ENCODE data around the gene C6orf62. TPM values are rescaled to one million over a fixed set of nuclear protein-coding genes. Genes with fewer than 3 reads are reported as not detected.
A peak's percentile ranks its signal among the peaks of the same experiment; 100 is the strongest.
"Not testable (repeated sequence)": the region's sequence is repeated elsewhere in the genome, so short reads cannot be mapped to it uniquely, and the experiment has no call there.

Gene C6orf62
- total and polyA plus RNA-seq, 8 donors, result 29.5 to 87.1 (median 39.1) TPM

DNA sequence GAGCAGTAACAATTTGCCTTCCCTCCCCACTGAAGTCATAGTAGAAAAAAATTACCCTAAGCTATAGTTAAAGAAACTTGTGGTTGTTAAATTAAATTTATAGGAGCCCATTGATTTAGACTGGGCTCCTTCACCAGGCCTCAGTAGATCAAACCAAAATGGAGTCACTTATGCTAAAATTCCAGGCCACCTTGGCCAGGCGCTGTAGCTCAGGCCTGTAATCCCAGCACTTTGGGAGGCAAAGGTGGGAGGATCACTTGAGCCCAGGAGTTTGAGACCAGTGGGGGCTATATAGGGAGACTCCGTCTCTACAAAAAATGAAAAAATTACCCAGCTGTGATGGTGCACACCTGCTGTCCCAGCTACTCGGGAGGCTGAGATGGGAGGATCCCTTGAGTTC, 40.8 kb upstream of the C6orf62 start:
- Histone ChIP-seq H3K4me3 (no peak overlapping the region), H3K27me3 (no peaks in the 10 kb centered on the region), H3K4me1 (peaks cover 6 to 21% (median 13%) of the 10 kb centered on the region in 4 donors), H3K27ac (no peak overlapping the region), H3K36me3 (no peaks in the 10 kb centered on the region), H3K9me3 (no peaks in the 10 kb centered on the region)
- DNase-seq, result no peak
- TF ChIP-seq EP300 (IDR thresholded peaks at IDR 0.05) (no peak), POLR2AphosphoS5 (IDR thresholded peaks at IDR 0.05) (no peak), POLR2A (IDR thresholded peaks at IDR 0.05) (no peak)
- TF ChIP-seq, protein P1, sequence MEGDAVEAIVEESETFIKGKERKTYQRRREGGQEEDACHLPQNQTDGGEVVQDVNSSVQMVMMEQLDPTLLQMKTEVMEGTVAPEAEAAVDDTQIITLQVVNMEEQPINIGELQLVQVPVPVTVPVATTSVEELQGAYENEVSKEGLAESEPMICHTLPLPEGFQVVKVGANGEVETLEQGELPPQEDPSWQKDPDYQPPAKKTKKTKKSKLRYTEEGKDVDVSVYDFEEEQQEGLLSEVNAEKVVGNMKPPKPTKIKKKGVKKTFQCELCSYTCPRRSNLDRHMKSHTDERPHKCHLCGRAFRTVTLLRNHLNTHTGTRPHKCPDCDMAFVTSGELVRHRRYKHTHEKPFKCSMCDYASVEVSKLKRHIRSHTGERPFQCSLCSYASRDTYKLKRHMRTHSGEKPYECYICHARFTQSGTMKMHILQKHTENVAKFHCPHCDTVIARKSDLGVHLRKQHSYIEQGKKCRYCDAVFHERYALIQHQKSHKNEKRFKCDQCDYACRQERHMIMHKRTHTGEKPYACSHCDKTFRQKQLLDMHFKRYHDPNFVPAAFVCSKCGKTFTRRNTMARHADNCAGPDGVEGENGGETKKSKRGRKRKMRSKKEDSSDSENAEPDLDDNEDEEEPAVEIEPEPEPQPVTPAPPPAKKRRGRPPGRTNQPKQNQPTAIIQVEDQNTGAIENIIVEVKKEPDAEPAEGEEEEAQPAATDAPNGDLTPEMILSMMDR (IDR thresholded peaks at IDR 0.05), result no peak
- WGBS, 5 donors, result 85 to 95% (median 88%) methylated on average over 3 of the region's 3 CpGs
- intact Hi-C loops (cut with DNase I; ENCODE audit: low total_unique reads), result no loop called here

DNA sequence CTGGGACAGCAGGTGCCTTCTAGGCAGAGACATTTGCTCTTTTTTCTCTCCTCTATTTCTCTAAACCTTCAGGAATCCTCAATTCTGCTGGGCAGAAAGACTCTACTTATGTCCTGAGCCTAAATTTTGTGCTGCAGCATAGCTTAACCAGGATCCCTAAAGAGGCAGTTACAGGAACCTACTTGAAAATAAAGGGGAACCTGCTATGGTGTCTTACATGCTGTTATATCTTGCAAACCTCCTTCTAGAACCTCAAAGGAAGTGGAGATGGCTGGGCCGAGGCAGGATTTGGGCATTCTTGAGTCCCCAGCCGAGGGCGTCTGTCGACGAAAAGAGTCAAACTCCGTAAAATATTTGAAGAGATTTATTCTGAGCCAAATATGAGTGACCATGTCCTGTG, 38.7 kb upstream of the C6orf62 start:
- H3K9me3 ChIP-seq, result no peaks in the 10 kb centered on the region
- H3K36me3 ChIP-seq, result no peaks in the 10 kb centered on the region
- H3K27me3 ChIP-seq, result no peaks in the 10 kb centered on the region
- H3K4me1 ChIP-seq, result peaks cover 0 to 13% (median 8%) of the 10 kb centered on the region in 4 donors
- intact Hi-C loops (cut with DNase I; ENCODE audit: low total_unique reads), result no loop called here
- no peak overlapping the region for H3K27ac ChIP-seq
- 85 to 95% (median 93%) methylated on average over 6 of the region's 6 CpGs for WGBS, 5 donors
- TF ChIP-seq POLR2A (IDR thresholded peaks at IDR 0.05) (no peak), EP300 (IDR thresholded peaks at IDR 0.05) (no peak), POLR2AphosphoS5 (IDR thresholded peaks at IDR 0.05) (no peak)
- TF ChIP-seq, protein P1 (IDR thresholded peaks at IDR 0.05), result no peak
- no peak overlapping the region for H3K4me3 ChIP-seq
- DNase-seq, result no peak

DNA sequence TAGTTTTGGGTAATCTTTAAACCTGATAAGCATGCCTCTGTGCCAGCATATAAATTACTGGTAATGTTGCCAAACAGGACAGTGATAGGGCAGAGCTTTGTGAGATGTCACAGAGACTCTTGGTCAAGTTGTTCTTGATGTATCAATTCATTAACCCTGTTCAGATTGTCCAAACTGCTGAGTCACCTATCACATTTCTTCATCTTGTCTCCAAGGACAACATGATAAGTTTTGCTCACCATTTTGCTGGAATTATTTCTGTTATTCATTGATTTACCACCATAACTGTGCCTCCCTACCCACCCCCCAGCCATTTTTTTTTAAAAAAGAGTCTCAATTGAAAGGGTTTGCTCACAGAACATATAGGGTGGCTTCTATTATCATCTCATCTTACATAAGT, 36.3 kb upstream of the C6orf62 start:
- H3K27me3 ChIP-seq, result no peaks in the 10 kb centered on the region
- DNase-seq, result no peak
- intact Hi-C loops (cut with DNase I; ENCODE audit: low total_unique reads), result no loop called here
- no peak overlapping the region for H3K27ac ChIP-seq
- H3K9me3 ChIP-seq, result no peaks in the 10 kb centered on the region
- no peak overlapping the region for H3K4me3 ChIP-seq
- H3K36me3 ChIP-seq, result no peaks in the 10 kb centered on the region
- TF ChIP-seq POLR2AphosphoS5 (IDR thresholded peaks at IDR 0.05) (no peak), EP300 (IDR thresholded peaks at IDR 0.05) (no peak), POLR2A (IDR thresholded peaks at IDR 0.05) (no peak)
- TF ChIP-seq, protein P1 (IDR thresholded peaks at IDR 0.05), result no peak
- peaks cover 0 to 6% (median 2%) of the 10 kb centered on the region in 4 donors for H3K4me1 ChIP-seq

GRCh38 chr6:24754378-24754777, 35.4 kb upstream of the C6orf62 start:
- H3K27me3 ChIP-seq; H3K36me3 ChIP-seq; H3K4me1 ChIP-seq; DNase-seq; H3K4me3 ChIP-seq; H3K27ac ChIP-seq; H3K9me3 ChIP-seq; intact Hi-C loops (cut with DNase I; ENCODE audit: low total_unique reads): not testable (repeated sequence)
- WGBS, 5 donors, result 78 to 95% (median 91%) methylated on average over 4 of the region's 4 CpGs

DNA sequence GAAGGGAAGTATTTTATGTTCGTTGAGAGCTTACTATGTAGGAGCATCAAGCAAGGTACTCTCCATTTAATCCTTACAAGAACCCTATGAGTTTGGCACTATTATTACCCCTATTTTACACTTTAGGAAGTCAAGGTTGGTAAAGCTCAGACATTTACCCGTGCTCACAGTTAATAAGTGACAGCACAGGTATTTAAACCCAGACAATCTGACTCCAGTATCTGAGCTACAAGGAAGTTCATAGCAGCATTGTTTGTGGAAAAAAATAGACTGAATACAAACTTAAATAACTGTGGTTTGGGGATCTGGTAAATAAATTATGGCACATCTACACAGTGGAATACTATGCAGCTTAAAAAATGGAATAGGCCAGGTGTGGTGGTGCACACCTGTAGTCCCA, 34.6 kb upstream of the C6orf62 start:
- WGBS, 5 donors, result 50 to 67% (median 57%) methylated on average over 2 of the region's 2 CpGs
- H3K9me3 ChIP-seq, result no peaks in the 10 kb centered on the region
- no peak for DNase-seq
- H3K4me3 ChIP-seq, result no peak overlapping the region
- TF ChIP-seq POLR2A (IDR thresholded peaks at IDR 0.05) (no peak), EP300 (IDR thresholded peaks at IDR 0.05) (no peak), POLR2AphosphoS5 (IDR thresholded peaks at IDR 0.05) (no peak)
- TF ChIP-seq, protein P1 (IDR thresholded peaks at IDR 0.05), result no peak
- H3K27me3 ChIP-seq, result no peaks in the 10 kb centered on the region
- intact Hi-C loops (cut with DNase I; ENCODE audit: low total_unique reads), result no loop called here
- no peaks in the 10 kb centered on the region for H3K36me3 ChIP-seq
- peaks cover 0 to 6% (median 2%) of the 10 kb centered on the region in 4 donors for H3K4me1 ChIP-seq
- H3K27ac ChIP-seq, result peak overlapping the region in 3 of 5 donors; percentile 52 to 76 (median 73)

All from stomach (tissue), 9 donors.